Prostate gland (tissue), 2 donors: Measurements from ENCODE around the gene KRTAP12-1. TPM values are rescaled to one million over a fixed set of nuclear protein-coding genes. Genes with fewer than 3 reads are reported as not detected.

Experiments
- DNase-seq: peaks from one replicate; pipeline ENCODE4 v3.0.0-alpha.2; 2019; ENCODE audit warnings: low spot score
- H3K27ac ChIP-seq, 2 donors: fragments of 200-600 bp; sonication (generic); 2 replicates each; pipeline ENCODE4 v1.5.1; 2017 to 2019
- H3K27me3 ChIP-seq: fragments of 200-600 bp; sonication (generic); replicated peaks from 2 replicates; pipeline ENCODE4 v1.5.1; 2019; ENCODE audit not compliant: insufficient read depth
- H3K36me3 ChIP-seq, 2 donors: fragments of 200-600 bp; sonication (generic); 1 replicate in 1 of 2; 2 replicates in 1 of 2; pipeline versions ENCODE4 v1.5.1 to v1.8.1; 2017 to 2019
- H3K4me1 ChIP-seq: fragments of 200-600 bp; sonication (generic); replicated peaks from 2 replicates; pipeline ENCODE4 v1.5.1; 2019
- H3K4me3 ChIP-seq, 2 donors: fragments of 200-600 bp; sonication (generic); 2 replicates each; pipeline ENCODE4 v1.5.1; 2017 to 2019
- H3K9me3 ChIP-seq: fragments of 200-600 bp; sonication (generic); 2 replicates; pipeline ENCODE4 v1.5.1; 2017
- CTCF ChIP-seq, 4 experiments: fragments of 200-600 bp in 2 of 4; fragments of 450-650 bp in 2 of 4; sonication (generic) in 2 of 4; IDR thresholded peaks; 1 replicate in 3 of 4; 2 replicates in 1 of 4; pipeline ENCODE4 v1.5.1; 2016 to 2019; ENCODE audit warnings: antibody characterized with exemption in 4 of 4, mild to moderate bottlenecking in 2 of 4, moderate library complexity in 2 of 4
- POLR2A ChIP-seq: fragments of 450-650 bp; IDR thresholded peaks from one replicate; pipeline ENCODE4 v1.6.1; 2016; ENCODE audit warnings: antibody characterized with exemption, mild to moderate bottlenecking
- POLR2AphosphoS5 ChIP-seq: sonication (generic); formaldehyde crosslinking; IDR thresholded peaks from one replicate; pipeline ENCODE4 v1.6.1; 2017; ENCODE audit warnings: antibody characterized with exemption
- WGBS: methylation state at CpG from one replicate; pipeline ENCODE4 v1.1.5; 2018; 5-methylcytosine and 5-hydroxymethylcytosine counted together
- intact Hi-C: fragments of 100-400 bp; cut with DNase I; formaldehyde crosslinking; loops from one replicate; pipeline ENCODE4 v1.14.2; 2022
- total RNA-seq, 2 donors: library from RNA; depleted of rRNA; stranded (reverse); fragments of >200 nt; gene quantifications; one replicate each; pipeline ENCODE4 v1.1.0, GENCODE V29; 2016

Gene KRTAP12-1
- total RNA-seq, 2 donors from 2014 or later: not detected

GRCh38 chr21:44702111-44702972 is 20.4 kb upstream of the KRTAP12-1 start:
- no peaks in the 10 kb centered on the region for H3K36me3 ChIP-seq
- H3K9me3 ChIP-seq: no peaks in the 10 kb centered on the region
- no peak overlapping the region for H3K27ac ChIP-seq
- no peak for TF ChIP-seq CTCF (IDR thresholded peaks at IDR 0.05)
- no peak for TF ChIP-seq POLR2AphosphoS5
- no peak for TF ChIP-seq POLR2A
- no peak for DNase-seq
- intact Hi-C loops: no loop called here
- H3K4me1 ChIP-seq: no peaks in the 10 kb centered on the region
- no peak overlapping the region for H3K4me3 ChIP-seq
- 76% methylated on average over 17 of the region's 22 CpGs for WGBS
- H3K27me3 ChIP-seq: peaks cover 28% of the 10 kb centered on the region

DNA sequence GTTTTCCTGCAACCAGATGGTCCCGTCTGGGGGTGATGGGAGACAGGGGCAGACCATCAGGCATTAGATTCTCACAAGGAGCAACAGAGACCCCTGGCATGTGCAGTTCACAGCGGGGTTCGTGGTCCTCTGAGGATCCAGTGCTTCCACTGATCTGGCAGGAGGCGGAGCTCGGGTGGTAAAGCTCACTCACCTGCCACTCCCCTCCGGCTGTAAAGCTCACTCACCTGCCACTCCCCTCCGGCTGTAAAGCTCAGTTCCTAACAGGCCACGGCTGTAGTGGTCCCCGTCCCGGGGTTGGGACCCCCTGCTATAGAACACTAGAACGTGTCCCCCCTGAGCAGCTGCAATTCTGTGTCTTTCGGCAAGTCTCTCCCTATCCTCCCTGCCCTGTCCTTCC is 19.6 kb upstream of the KRTAP12-1 start:
- 25% methylated on average over 12 of the region's 12 CpGs for WGBS
- intact Hi-C loops: no loop called here
- Histone ChIP-seq H3K27me3 (peaks cover 20% of the 10 kb centered on the region), H3K4me1 (no peaks in the 10 kb centered on the region), H3K4me3 (no peak overlapping the region), H3K9me3 (no peaks in the 10 kb centered on the region), H3K36me3 (no peaks in the 10 kb centered on the region), H3K27ac (no peak overlapping the region)
- TF ChIP-seq POLR2AphosphoS5 (no peak), POLR2A (no peak), CTCF (IDR thresholded peaks at IDR 0.05) (no peak)
- DNase-seq: no peak

DNA sequence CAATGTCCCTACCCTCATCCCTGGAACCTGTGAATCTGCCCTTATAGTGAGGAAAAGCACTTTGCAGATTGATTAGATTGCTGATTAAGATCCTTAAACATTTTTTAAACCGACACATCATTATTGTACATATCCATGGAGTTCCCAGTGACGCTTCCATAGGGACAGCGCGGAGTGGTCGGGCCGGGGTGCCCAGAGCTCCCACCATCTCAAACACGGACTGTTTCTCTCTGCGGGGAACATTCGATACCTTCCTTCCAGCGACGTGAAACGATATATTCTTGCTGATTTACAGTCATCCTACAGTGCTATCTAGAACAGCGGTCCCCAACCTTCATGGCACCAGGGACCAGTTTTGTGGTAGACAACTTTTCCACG is 19.0 kb upstream of the KRTAP12-1 start:
- H3K36me3 ChIP-seq: no peaks in the 10 kb centered on the region
- no peak for DNase-seq
- peaks cover 15% of the 10 kb centered on the region for H3K27me3 ChIP-seq
- no peaks in the 10 kb centered on the region for H3K9me3 ChIP-seq
- TF ChIP-seq CTCF (IDR thresholded peaks at IDR 0.05) (no peak), POLR2AphosphoS5 (no peak)
- H3K27ac ChIP-seq: no peak overlapping the region
- intact Hi-C loops: no loop called here
- WGBS: 70% methylated on average over 14 of the region's 14 CpGs
- no peak overlapping the region for H3K4me3 ChIP-seq
- no peaks in the 10 kb centered on the region for H3K4me1 ChIP-seq

- TF ChIP-seq POLR2AphosphoS5 (no peak), POLR2A (no peak), CTCF (IDR thresholded peaks at IDR 0.05) (no peak)
- Histone ChIP-seq H3K36me3 (no peaks in the 10 kb centered on the region), H3K4me3 (no peak overlapping the region), H3K27ac (no peak overlapping the region), H3K27me3 (peaks cover 14% of the 10 kb centered on the region), H3K9me3 (no peaks in the 10 kb centered on the region), H3K4me1 (no peaks in the 10 kb centered on the region)
- 55% methylated on average over 21 of the region's 21 CpGs for WGBS
- intact Hi-C loops: no loop called here
- DNase-seq: no peak
These were observed 18.4 kb upstream of the KRTAP12-1 start for GRCh38 chr21:44700101-44701022.
